Breast epithelium (tissue), 4 donors: ENCODE results near the gene CNOT11. TPM values are rescaled to one million over a fixed set of nuclear protein-coding genes. Genes with fewer than 3 reads are reported as not detected.

Experiments used
- DNase-seq, 2 donors: peaks; one replicate each; pipeline ENCODE4 v3.0.0-alpha.2; 2019; ENCODE audit warnings: low spot score in 2 of 2
- H3K27ac ChIP-seq, 2 donors: fragments of 200-600 bp; sonication (generic) in 1 of 2; one replicate each; pipeline ENCODE4 v1.5.1; 2016 to 2019; ENCODE audit warnings: mild to moderate bottlenecking in 1 of 2
- H3K27me3 ChIP-seq, 2 donors: fragments of 200-600 bp; sonication (generic) in 1 of 2; one replicate each; pipeline versions ENCODE4 v1.5.1 to v1.6.0; 2017 to 2019; ENCODE audit warnings: control low read depth in 1 of 2, mild to moderate bottlenecking in 1 of 2
- H3K36me3 ChIP-seq: fragments of 200-600 bp; one replicate; pipeline ENCODE4 v1.5.1; 2019
- H3K4me1 ChIP-seq, 2 donors: fragments of 200-600 bp; sonication (generic); one replicate each; pipeline ENCODE4 v1.5.1; 2016 to 2019; ENCODE audit warnings: control low read depth in 1 of 2
- H3K4me3 ChIP-seq, 3 donors: fragments of 200-600 bp; sonication (generic); 1 replicate in 2 of 3; 2 replicates in 1 of 3; pipeline ENCODE4 v1.5.1; 2016 to 2019; ENCODE audit warnings: mild to moderate bottlenecking in 3 of 3, moderate library complexity in 2 of 3
- H3K9me3 ChIP-seq, 2 donors: fragments of 200-600 bp; sonication (generic) in 1 of 2; one replicate each; pipeline ENCODE4 v1.5.1; 2016 to 2019; ENCODE audit warnings: control low read depth in 1 of 2
- CTCF ChIP-seq, 3 donors: fragments of 450-650 bp; IDR thresholded peaks; one replicate each; pipeline ENCODE4 v1.5.1; 2016 to 2017; ENCODE audit warnings: antibody characterized with exemption in 3 of 3, mild to moderate bottlenecking in 3 of 3, moderate library complexity in 3 of 3
- POLR2A ChIP-seq: fragments of 450-650 bp; IDR thresholded peaks from one replicate; pipeline ENCODE4 v1.6.1; 2016; ENCODE audit warnings: antibody characterized with exemption, mild to moderate bottlenecking, moderate library complexity
- POLR2AphosphoS5 ChIP-seq, 3 donors: sonication (generic); formaldehyde crosslinking; IDR thresholded peaks; one replicate each; pipeline ENCODE4 v1.6.1; 2017; ENCODE audit warnings: antibody characterized with exemption in 3 of 3
- intact Hi-C: fragments of 100-400 bp; cut with DNase I; formaldehyde crosslinking; loops from one replicate; pipeline ENCODE4 v1.15.1; 2023; ENCODE audit warnings: low total_unique reads
- total RNA-seq, 3 donors: library from RNA; depleted of rRNA; stranded (reverse); fragments of >200 nt; gene quantifications; one replicate each; pipeline ENCODE4 v1.1.0, GENCODE V29; 2016

The CNOT11 gene
- total RNA-seq, 3 donors from 2014 or later: 19.2 to 33.1 (median 23.9) TPM

- Histone ChIP-seq H3K27me3 (no peaks in the 10 kb centered on the region), H3K36me3 (no peaks in the 10 kb centered on the region), H3K9me3 (no peaks in the 10 kb centered on the region), H3K4me1 (no peaks in the 10 kb centered on the region), H3K27ac (no peak overlapping the region), H3K4me3 (no peak overlapping the region)
- intact Hi-C loops: no loop called here
- DNase-seq: no peak
- TF ChIP-seq POLR2AphosphoS5 (IDR thresholded peaks at IDR 0.05) (no peak), CTCF (IDR thresholded peaks at IDR 0.05) (no peak), POLR2A (no peak)
Observed at GRCh38 chr2:101272045-101272784, 19.5 kb downstream of the CNOT11 start.

GRCh38 chr2:101273056-101273455 lies 20.4 kb downstream of the CNOT11 start:
- Histone ChIP-seq H3K36me3 (no peaks in the 10 kb centered on the region), H3K27ac (no peak overlapping the region), H3K27me3 (no peaks in the 10 kb centered on the region), H3K4me1 (no peaks in the 10 kb centered on the region), H3K9me3 (no peaks in the 10 kb centered on the region), H3K4me3 (no peak overlapping the region)
- DNase-seq: no peak
- intact Hi-C loops: no loop called here
- no peak for TF ChIP-seq CTCF (IDR thresholded peaks at IDR 0.05)

- Histone ChIP-seq H3K4me3 (no peak overlapping the region), H3K27me3 (no peaks in the 10 kb centered on the region), H3K4me1 (no peaks in the 10 kb centered on the region), H3K9me3 (no peaks in the 10 kb centered on the region), H3K36me3 (no peaks in the 10 kb centered on the region), H3K27ac (no peak overlapping the region)
- TF ChIP-seq POLR2AphosphoS5 (IDR thresholded peaks at IDR 0.05): no peak
- no peak for TF ChIP-seq CTCF (IDR thresholded peaks at IDR 0.05)
- TF ChIP-seq POLR2A: no peak
- no peak for DNase-seq
- intact Hi-C loops: no loop called here
Observed at GRCh38 chr2:101274142-101274541, 21.5 kb downstream of the CNOT11 start.

- no peak overlapping the region for H3K4me3 ChIP-seq
- TF ChIP-seq CTCF (IDR thresholded peaks at IDR 0.05) (peak in 1 of 3 donors; percentile 40), POLR2A (no peak)
- intact Hi-C loops: no loop called here
- H3K27ac ChIP-seq: no peak overlapping the region
- H3K27me3 ChIP-seq: no peaks in the 10 kb centered on the region
- DNase-seq: no peak
- no peaks in the 10 kb centered on the region for H3K4me1 ChIP-seq
- H3K9me3 ChIP-seq: no peaks in the 10 kb centered on the region
- H3K36me3 ChIP-seq: peaks cover 7% of the 10 kb centered on the region
Observed at GRCh38 chr2:101277111-101277510, 24.4 kb downstream of the CNOT11 start.

- Histone ChIP-seq H3K4me1 (no peaks in the 10 kb centered on the region), H3K27me3 (no peaks in the 10 kb centered on the region), H3K9me3 (no peaks in the 10 kb centered on the region), H3K36me3 (peaks cover 16% of the 10 kb centered on the region), H3K4me3 (no peak overlapping the region), H3K27ac (no peak overlapping the region)
- intact Hi-C loops: loop anchor here (1.0 kb wide), 1 partner anchor 21 kb away; no protein-coding TSS in a partner anchor
- TF ChIP-seq CTCF (IDR thresholded peaks at IDR 0.05): no peak
- TF ChIP-seq POLR2A: no peak
- TF ChIP-seq POLR2AphosphoS5 (IDR thresholded peaks at IDR 0.05): no peak
- DNase-seq: no peak
Observed at GRCh38 chr2:101278925-101279324, 26.2 kb downstream of the CNOT11 start.
